Lower leg skin (tissue), 3 donors: ENCODE results near the gene ITGA3.

Experiments used
- CTCF ChIP-seq, 3 donors: fragments of 450-650 bp; IDR thresholded peaks; one replicate each; pipeline ENCODE4 v1.5.1; 2016; ENCODE audit warnings: antibody characterized with exemption in 3 of 3, mild to moderate bottlenecking in 3 of 3, moderate library complexity in 2 of 3
- POLR2A ChIP-seq, 2 donors: fragments of 450-650 bp; IDR thresholded peaks; one replicate each; pipeline ENCODE4 v1.6.1; 2016 to 2017; ENCODE audit warnings: antibody characterized with exemption in 2 of 2, mild to moderate bottlenecking in 1 of 2, moderate library complexity in 1 of 2

DNA sequence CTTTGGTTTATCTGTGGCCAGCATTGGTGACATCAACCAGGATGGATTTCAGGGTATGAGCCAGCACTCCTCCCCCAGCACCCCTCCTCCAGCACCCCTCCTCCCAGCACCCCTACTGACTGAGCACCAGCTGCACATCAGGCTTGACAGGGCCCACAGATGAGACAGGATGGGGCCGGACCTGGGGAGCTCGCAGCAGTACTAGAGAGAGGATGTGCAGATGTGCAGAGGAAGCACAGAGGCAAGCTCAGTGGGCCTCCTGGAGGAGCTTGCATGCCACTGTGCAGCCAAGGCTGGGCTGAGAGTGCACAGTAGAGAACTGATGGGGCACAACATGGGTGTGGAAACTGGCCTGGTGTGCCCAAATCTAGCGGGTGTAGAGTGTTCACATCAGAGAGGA, 16.2 kb downstream of the ITGA3 start:
- TF ChIP-seq CTCF (IDR thresholded peaks at IDR 0.05) (no peak), POLR2A (IDR thresholded peaks at IDR 0.05) (no peak)
